A549 (cell line): ENCODE results near the gene RTN4RL2. TPM values are rescaled to one million over a fixed set of nuclear protein-coding genes. Genes with fewer than 3 reads are reported as not detected.

Source experiments
- ATAC-seq, 2 experiments: fragments of 200-7000 bp in 1 of 2; fragments of >200 bp in 1 of 2; cut with Nextera tagmentation in 1 of 2; cut with Tn5 transposase in 1 of 2; 3 replicates each; pipeline versions ENCODE4 v1.8.0 to v1.9.1; 2018 to 2020; ENCODE audit warnings: mild to moderate bottlenecking in 1 of 2, moderate library complexity in 1 of 2
- CTCF ChIA-PET: fragments of 300-600 bp; sonication (Branson Sonifier 250); formaldehyde crosslinking; extraction: SDS; loops from one replicate; lab custom pipeline; 2021; ENCODE audit warnings: antibody characterized with exemption, inconsistent platforms; lab: Yijun Ruan, JAX
- POLR2A ChIA-PET: fragments of 350-600 bp; formaldehyde crosslinking; extraction: SDS; loops from one replicate; lab custom pipeline; 2021; ENCODE audit warnings: antibody characterized with exemption, inconsistent platforms; lab: Yijun Ruan, JAX
- DNase-seq, 2 experiments: peaks; one replicate each; pipeline versions ENCODE4 v3.0.0 to v3.0.0-alpha.2; 2011 to 2016; ENCODE audit warnings: low read depth in 1 of 2, low spot score in 1 of 2
- FAIRE-seq: peaks from 2 replicates; lab custom pipeline; 2011; peaks lifted over from hg19 to GRCh38; lab: Jason Lieb, UNC
- H3K27ac ChIP-seq, 2 experiments: fragments of >200 bp; sonication (Bioruptor Twin); formaldehyde crosslinking; 3 replicates each; pipeline ENCODE4 v1.5.1; 2016 to 2017
- H3K4me1 ChIP-seq: fragments of >200 bp; sonication (Bioruptor Twin); formaldehyde crosslinking; 3 replicates; pipeline ENCODE4 v1.6.1; 2016
- H3K4me2 ChIP-seq: fragments of >200 bp; sonication (Bioruptor Twin); formaldehyde crosslinking; 3 replicates; pipeline ENCODE4 v1.6.1; 2016
- H3K4me3 ChIP-seq: fragments of >200 bp; sonication (Bioruptor Twin); formaldehyde crosslinking; 3 replicates; pipeline ENCODE4 v1.5.1; 2016
- H3K9me3 ChIP-seq: fragments of >200 bp; sonication (Bioruptor Twin); formaldehyde crosslinking; 3 replicates; pipeline ENCODE4 v1.6.1; 2016
- BCL3 ChIP-seq: fragments of >200 bp; sonication (Bioruptor Twin); formaldehyde crosslinking; IDR thresholded peaks from 3 replicates; pipeline ENCODE4 v1.6.1; 2016
- BHLHE40 ChIP-seq: IDR thresholded peaks from 2 replicates; pipeline ENCODE4 v1.6.1; 2012; ENCODE audit warnings: low read depth, low read length, inconsistent platforms
- CEBPB ChIP-seq, 2 experiments: fragments of >200 bp in 1 of 2; sonication (Bioruptor Twin) in 1 of 2; formaldehyde crosslinking in 1 of 2; IDR thresholded peaks; 2 replicates each; pipeline ENCODE4 v1.6.1; 2012 to 2016
- CHD2 ChIP-seq: fragments of 150-350 bp; IDR thresholded peaks from 2 replicates; pipeline ENCODE4 v1.6.1; 2014; ENCODE audit warnings: low read length; ENCODE audit not compliant: partially characterized antibody
- CTCF ChIP-seq: fragments of >200 bp; sonication (Bioruptor Twin); formaldehyde crosslinking; IDR thresholded peaks from 3 replicates; pipeline ENCODE4 v1.5.1; 2016
- EHF ChIP-seq: fragments of 250-450 bp; sonication (Bioruptor Pico); IDR thresholded peaks from 2 replicates; pipeline ENCODE4 v1.5.0; 2020; ENCODE audit warnings: mild to moderate bottlenecking
- ESRRA ChIP-seq: fragments of 150-350 bp; IDR thresholded peaks from 2 replicates; pipeline ENCODE4 v1.6.1; 2014; ENCODE audit warnings: mild to moderate bottlenecking, low read length, borderline replicate concordance
- GATA3 ChIP-seq: IDR thresholded peaks from 2 replicates; pipeline ENCODE4 v1.6.1; 2012; ENCODE audit warnings: borderline replicate concordance
- HDAC2 ChIP-seq: fragments of 200-600 bp; sonication (generic); IDR thresholded peaks from 2 replicates; pipeline ENCODE4 v1.6.1; 2016
- HES2 ChIP-seq: fragments of >200 bp; sonication (Bioruptor Twin); formaldehyde crosslinking; IDR thresholded peaks from 2 replicates; pipeline ENCODE4 v1.6.1; 2016
- HOXA7 ChIP-seq: fragments of 250-450 bp; sonication (Bioruptor Pico); IDR thresholded peaks from 2 replicates; pipeline ENCODE4 v1.5.0; 2020; ENCODE audit warnings: mild to moderate bottlenecking, moderate library complexity
- KDM5A ChIP-seq: fragments of 200-600 bp; sonication (generic); IDR thresholded peaks from 2 replicates; pipeline ENCODE4 v1.6.1; 2016; ENCODE audit warnings: antibody characterized with exemption, mild to moderate bottlenecking
- MAZ ChIP-seq: fragments of 150-350 bp; IDR thresholded peaks from 2 replicates; pipeline ENCODE4 v1.6.1; 2014; ENCODE audit warnings: antibody characterized with exemption, low read depth, low read length, borderline replicate concordance
- MYC ChIP-seq: IDR thresholded peaks from 2 replicates; pipeline ENCODE4 v1.6.1; 2012; ENCODE audit warnings: mild to moderate bottlenecking, inconsistent platforms, low read length, improper control_type of control experiment, borderline replicate concordance
- NFE2L2 ChIP-seq: fragments of 150-350 bp; conservative IDR thresholded peaks from 2 replicates; pipeline ENCODE4 v1.6.1; 2014; ENCODE audit warnings: low read length
- NR3C1 ChIP-seq: fragments of >200 bp; sonication (Bioruptor Twin); formaldehyde crosslinking; IDR thresholded peaks from 3 replicates; pipeline ENCODE4 v1.6.1; 2017
- REST ChIP-seq: fragments of 200-600 bp; sonication (generic); IDR thresholded peaks from 2 replicates; pipeline ENCODE4 v1.6.1; 2016; ENCODE audit warnings: antibody characterized with exemption, mild to moderate bottlenecking, moderate library complexity
- RNF2 ChIP-seq: fragments of 200-600 bp; sonication (generic); IDR thresholded peaks from 2 replicates; pipeline ENCODE4 v1.6.1; 2016; ENCODE audit warnings: low read depth, mild to moderate bottlenecking, antibody characterized with exemption, moderate library complexity, borderline replicate concordance
- TP53 ChIP-seq: fragments of 250-450 bp; sonication (Bioruptor Pico); IDR thresholded peaks from 2 replicates; pipeline ENCODE4 v1.5.0; 2021; ENCODE audit warnings: mild to moderate bottlenecking, moderate library complexity
- ZC3H11A ChIP-seq: fragments of 450-650 bp; IDR thresholded peaks from 2 replicates; pipeline ENCODE4 v1.6.1; 2014; ENCODE audit warnings: antibody characterized with exemption, mild to moderate bottlenecking
- ZSCAN20 ChIP-seq: fragments of 250-450 bp; sonication (Bioruptor Pico); IDR thresholded peaks from 2 replicates; pipeline ENCODE4 v1.8.0; 2022; ENCODE audit warnings: mild to moderate bottlenecking, moderate library complexity
- WGBS: methylation state at CpG from one replicate; pipeline ENCODE4 v1.1.6; 2017; ENCODE audit errors: missing lambda C conversion rate; 5-methylcytosine and 5-hydroxymethylcytosine counted together
- polyA plus RNA-seq, 4 experiments: library from polyadenylated mRNA; depleted of rRNA in 3 of 4; stranded (reverse); fragments of >200 nt; fragmentation: RNase III in 1 of 4; extraction: RNeasy Plus Mini Kit Qiagen cat#74134 plus additional on column Dnase treatment in 1 of 4; gene quantifications; 2 replicates in 3 of 4; 3 replicates in 1 of 4; pipeline ENCODE4 v1.2.3, GENCODE V29; 2011 to 2017

Gene RTN4RL2
- polyA plus RNA-seq, 2 of the 4 experiments (the other 2 are of a cell fraction) = 9.2 to 23.7 TPM

GRCh38 chr11:57475191-57475590, 14.9 kb downstream of the RTN4RL2 start:
- Histone ChIP-seq H3K27ac (no peak overlapping the region), H3K4me2 (no peak overlapping the region), H3K9me3 (no peaks in the 10 kb centered on the region), H3K4me3 (no peak overlapping the region), H3K4me1 (peaks cover 56% of the 10 kb centered on the region)
- ATAC-seq (no peak), FAIRE-seq (no peak), DNase-seq (no peak)
- ChIA-PET CTCF (interaction anchor here (0.8 to 8.7 kb wide), 8 partner anchors 7 to 169 kb away, joined by 3 to 102 read pairs (median 8); partner anchors contain the start of gene RTN4RL2), POLR2A (no interaction called here)
- 78% methylated on average over 1 of the region's 1 CpG for WGBS
- no peak for TF ChIP-seq ESRRA
- no peak for TF ChIP-seq MYC
- TF ChIP-seq HOXA7 (CRISPR knock-in tag) = no peak
- no peak for TF ChIP-seq HDAC2
- TF ChIP-seq BHLHE40 = no peak
- TF ChIP-seq CEBPB (IDR thresholded peaks at IDR 0.05) = no peak
- no peak for TF ChIP-seq CHD2
- TF ChIP-seq GATA3 = no peak
- TF ChIP-seq HES2 = no peak
- no peak for TF ChIP-seq REST
- no peak for TF ChIP-seq BCL3
- no peak for TF ChIP-seq NR3C1
- no peak for TF ChIP-seq NFE2L2
- TF ChIP-seq EHF (CRISPR knock-in tag) = no peak
- TF ChIP-seq ZSCAN20 (CRISPR knock-in tag) = no peak
- TF ChIP-seq ZC3H11A = no peak
- no peak for TF ChIP-seq MAZ

- Histone ChIP-seq H3K9me3 (no peaks in the 10 kb centered on the region), H3K4me1 (peaks cover 57% of the 10 kb centered on the region), H3K4me2 (0 out of 3 replicates have a peak overlapping the region, but pooled peaks have one; percentile 73), H3K27ac (no peak overlapping the region; a peak in 1 of 6 replicates), H3K4me3 (no peak overlapping the region)
- no peak for ATAC-seq
- 71% methylated on average over 5 of the region's 5 CpGs for WGBS
- FAIRE-seq = no peak
- ChIA-PET CTCF (interaction anchor here (0.9 to 9.4 kb wide), 6 partner anchors 7 to 128 kb away, joined by 3 to 228 read pairs (median 87); partner anchors contain the start of gene RTN4RL2), POLR2A (no interaction called here)
- no peak for DNase-seq
- TF ChIP-seq KDM5A = no peak
Measured at GRCh38 chr11:57475671-57476046, 15.3 kb downstream of the RTN4RL2 start.

GRCh38 chr11:57476047-57476756, 15.9 kb downstream of the RTN4RL2 start:
- CTCF ChIA-PET = interaction anchor here (0.6 to 10.1 kb wide), 11 partner anchors 9 to 164 kb away, joined by 3 to 228 read pairs (median 4); partner anchors contain the start of gene RTN4RL2
- DNase-seq (no peak), FAIRE-seq (no peak), ATAC-seq (no peak)
- POLR2A ChIA-PET = interaction anchor here (0.8 kb wide), 1 partner anchor 18 kb away, joined by 7 read pairs; no protein-coding TSS in a partner anchor
- H3K4me1 ChIP-seq = peaks cover 57% of the 10 kb centered on the region
- H3K4me3 ChIP-seq = peak overlapping the region; percentile 26; the same call in 2 of the 3 replicates
- no peaks in the 10 kb centered on the region for H3K9me3 ChIP-seq
- peak overlapping the region; percentile 45 to 81; a peak in 5 of 6 replicates for H3K27ac ChIP-seq
- peak overlapping the region; percentile 73 for H3K4me2 ChIP-seq
- 79% methylated on average over 51 of the region's 80 CpGs for WGBS
- no peak for TF ChIP-seq CTCF
- no peak for TF ChIP-seq REST
- TF ChIP-seq HOXA7 (CRISPR knock-in tag) = no peak
- no peak for TF ChIP-seq CHD2
- no peak for TF ChIP-seq ESRRA
- TF ChIP-seq GATA3 = no peak
- no peak for TF ChIP-seq TP53
- TF ChIP-seq RNF2 = no peak
- TF ChIP-seq NR3C1 = no peak
- no peak for TF ChIP-seq ZSCAN20 (CRISPR knock-in tag)
